GM12878 (cell line): ENCODE measurements around the gene LMAN2L. TPM values are rescaled to one million over a fixed set of nuclear protein-coding genes. Genes with fewer than 3 reads are reported as not detected.

Source experiments
- ATAC-seq: fragments of 200-7000 bp; cut with Tn5 transposase; 3 replicates; pipeline ENCODE4 v1.9.1; 2020; ENCODE audit warnings: mild to moderate bottlenecking, moderate library complexity
- BruUV-seq: library from RNA; stranded (reverse); fragments of 400-500 nt; replicated peaks from 2 replicates; lab custom pipeline; 2021; lab: Mats Ljungman, UMichigan
- CTCF ChIA-PET: fragments of 300-600 bp; sonication (Branson Sonifier 250); formaldehyde crosslinking; extraction: SDS; loops from one replicate; lab custom pipeline; 2021; ENCODE audit warnings: inconsistent platforms; lab: Yijun Ruan, JAX
- POLR2A ChIA-PET: fragments of 350-600 bp; formaldehyde crosslinking; extraction: SDS; loops from one replicate; lab custom pipeline; 2021; ENCODE audit warnings: inconsistent platforms; lab: Charles Lee
- RAD21 ChIA-PET: fragments of 300-600 bp; sonication (Branson Sonifier 250); formaldehyde crosslinking; loops from one replicate; lab custom pipeline; 2023; ENCODE audit warnings: antibody characterized with exemption; ENCODE audit not compliant: unreplicated experiment; lab: Charles Lee
- SMC1A ChIA-PET: fragments of 300-600 bp; sonication (Branson Sonifier 250); formaldehyde crosslinking; loops from one replicate; lab custom pipeline; 2023; ENCODE audit not compliant: unreplicated experiment, uncharacterized antibody; lab: Charles Lee
- DNase-seq: peaks from one replicate; pipeline ENCODE4 v3.0.0-alpha.2; 2011; ENCODE audit warnings: low read depth, low spot score
- FAIRE-seq: peaks from 3 replicates; lab custom pipeline; 2011; peaks lifted over from hg19 to GRCh38; lab: Jason Lieb, UNC
- H2AFZ ChIP-seq: 2 replicates; pipeline ENCODE4 v1.6.0; 2011; ENCODE audit warnings: low read depth, low read length, control low read depth; ENCODE audit not compliant: control insufficient read depth
- H3K27ac ChIP-seq: 2 replicates; pipeline ENCODE4 v1.5.1; 2011; ENCODE audit warnings: control low read depth; ENCODE audit not compliant: control insufficient read depth, insufficient read depth
- H3K27me3 ChIP-seq, 2 experiments: replicated peaks in 1 of 2; 2 replicates each; pipeline versions ENCODE4 v1.6.0 to v1.6.1; 2011; ENCODE audit warnings: low read length in 1 of 2; ENCODE audit not compliant: control insufficient read depth in 2 of 2, insufficient read depth in 2 of 2
- H3K36me3 ChIP-seq, 2 experiments: 2 replicates each; pipeline ENCODE4 v1.5.1; 2011; ENCODE audit warnings: low read length in 1 of 2; ENCODE audit not compliant: control insufficient read depth in 2 of 2, insufficient read depth in 2 of 2
- H3K4me1 ChIP-seq: 2 replicates; pipeline ENCODE4 v1.6.1; 2011; ENCODE audit warnings: mild to moderate bottlenecking, low read length, moderate library complexity, mixed read lengths; ENCODE audit not compliant: control insufficient read depth, insufficient read depth
- H3K4me2 ChIP-seq: 2 replicates; pipeline ENCODE4 v1.6.0; 2011; ENCODE audit warnings: control low read depth; ENCODE audit not compliant: control insufficient read depth, insufficient read depth
- H3K4me3 ChIP-seq: fragments of 200-600 bp; sonication (generic); 2 replicates; pipeline ENCODE4 v1.5.1; 2016
- H3K79me2 ChIP-seq: 2 replicates; pipeline ENCODE4 v1.6.0; 2011; ENCODE audit warnings: low read length; ENCODE audit not compliant: control insufficient read depth, insufficient read depth
- H3K9ac ChIP-seq: 2 replicates; pipeline ENCODE4 v1.8.0; 2011; ENCODE audit warnings: low read length, control low read depth, mixed read lengths; ENCODE audit not compliant: control insufficient read depth, insufficient read depth
- H3K9me3 ChIP-seq: replicated peaks from 3 replicates; pipeline ENCODE4 v1.5.1; 2011; ENCODE audit warnings: mild to moderate bottlenecking, low read length; ENCODE audit not compliant: control insufficient read depth, insufficient read depth
- H4K20me1 ChIP-seq: 2 replicates; pipeline ENCODE4 v1.6.0; 2011; ENCODE audit not compliant: control insufficient read depth, insufficient read depth
- CREM ChIP-seq: IDR thresholded peaks from 2 replicates; pipeline ENCODE4 v1.6.1; 2014; ENCODE audit warnings: antibody characterized with exemption, low read depth
- KAT2A ChIP-seq: conservative IDR thresholded peaks from 2 replicates; pipeline ENCODE4 v1.6.1; 2011; ENCODE audit warnings: low read depth, low read length; ENCODE audit not compliant: control insufficient read depth
- LARP7 ChIP-seq: fragments of 450-650 bp; IDR thresholded peaks from 2 replicates; pipeline ENCODE4 v1.6.1; 2017; ENCODE audit warnings: mild to moderate bottlenecking
- NR2C2 ChIP-seq: IDR thresholded peaks from 2 replicates; pipeline ENCODE4 v1.6.1; 2011; ENCODE audit warnings: borderline replicate concordance, low read depth; ENCODE audit not compliant: control insufficient read depth, insufficient read length
- PAX5 ChIP-seq: IDR thresholded peaks from 2 replicates; pipeline ENCODE4 v1.6.1; 2011; ENCODE audit warnings: low read depth, low read length, borderline replicate concordance
- WGBS: methylation state at CpG from one replicate; pipeline ENCODE4 v1.1.6; 2016; ENCODE audit warnings: low lambda C conversion rate; ENCODE audit not compliant: insufficient replicate concordance, insufficient coverage; ENCODE audit errors: missing lambda C conversion rate; 5-methylcytosine and 5-hydroxymethylcytosine counted together
- in situ Hi-C: fragments of 300-500 bp; cut with MboI; formaldehyde crosslinking; loops from 9 replicates; pipeline ENCODE4 v1.14.3; 2018; ENCODE audit warnings: mixed read lengths
- intact Hi-C: fragments of 100-400 bp; cut with micrococcal nuclease; formaldehyde crosslinking; loops from one replicate; pipeline ENCODE4 v1.14.2; 2022; ENCODE audit not compliant: unreplicated experiment
- polyA plus RNA-seq, 11 experiments: library from polyadenylated mRNA; depleted of rRNA in 4 of 11; unstranded in 6 of 11; stranded (reverse) in 5 of 11; fragments of >200 nt; fragmentation: Nextera tagmentation in 4 of 11; fragmentation: Illumina TruSeq in 1 of 11; extraction: Ambion mirVana in 4 of 11; extraction: Trizol in 1 of 11; gene quantifications; 1 replicate in 1 of 11; 2 replicates in 10 of 11; pipeline versions ENCODE4 v1.2.1 to v1.2.3, GENCODE V29; 2011 to 2016; ENCODE audit warnings: inconsistent platforms in 2 of 11, missing spikeins in 2 of 11, low read depth in 1 of 11
- total RNA-seq, 4 experiments: library from RNA; depleted of rRNA in 3 of 4; stranded (reverse); fragments of >200 nt in 3 of 4; fragmentation: Illumina TruSeq in 1 of 4; extraction: Trizol in 1 of 4; gene quantifications; 2 replicates each; pipeline versions ENCODE4 v1.2.1 to v1.2.3, GENCODE V29; 2013 to 2021
- TF ChIP-seq, protein P1 (sequence below): fragments of 450-650 bp; IDR thresholded peaks from 2 replicates; pipeline ENCODE4 v1.6.1; 2016; ENCODE audit warnings: mild to moderate bottlenecking

The LMAN2L gene
- total and polyA plus RNA-seq, 10 of the 15 experiments (the other 5 are each of a cell fraction or from before 2014, with no cell fraction given) = 5.7 to 16.3 (median 10.7) TPM

DNA sequence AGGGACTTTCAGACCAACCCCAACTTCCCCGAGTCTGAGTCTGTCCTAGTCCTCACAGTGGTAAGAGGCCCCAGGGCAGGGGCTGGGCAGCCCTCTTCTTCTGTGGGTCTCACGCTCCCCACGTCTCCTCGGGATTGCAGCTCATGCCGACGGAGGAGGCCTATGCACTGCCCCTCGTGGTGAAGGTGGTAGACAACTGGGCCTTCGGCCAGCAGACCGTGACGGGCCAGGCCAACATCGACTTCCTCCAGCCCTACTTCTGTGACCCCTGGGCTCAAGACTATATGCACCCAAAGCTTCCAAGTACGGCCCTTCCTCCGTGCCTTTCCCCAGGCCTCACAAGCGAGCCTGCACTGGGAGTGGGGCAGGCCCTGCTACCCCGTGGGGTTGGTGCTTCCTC, 44.3 kb downstream of the LMAN2L start:
- H4K20me1 ChIP-seq = no peaks in the 10 kb centered on the region
- SMC1A ChIA-PET = no interaction called here
- CTCF ChIA-PET = interaction anchor here (0.5 kb wide), 1 partner anchor 56 kb away, joined by 5 read pairs; no protein-coding TSS in a partner anchor
- H2AFZ ChIP-seq = no peak overlapping the region
- H3K36me3 ChIP-seq = no peaks in the 10 kb centered on the region
- intact Hi-C loops (no loop called here), in situ Hi-C loops (no loop called here)
- no peaks in the 10 kb centered on the region for H3K4me1 ChIP-seq
- no peak for FAIRE-seq
- no TSS peak for BruUV-seq
- no peak overlapping the region for H3K27ac ChIP-seq
- ATAC-seq = peak; percentile 41; the same call in 2 of the 3 replicates
- POLR2A ChIA-PET = no interaction called here
- no peak overlapping the region for H3K4me3 ChIP-seq
- RAD21 ChIA-PET = no interaction called here
- H3K4me2 ChIP-seq = no peak overlapping the region
- DNase-seq = no peak
- TF ChIP-seq KAT2A = no peak
- TF ChIP-seq PAX5 = peak; percentile 86
- H3K27me3 ChIP-seq = no peaks in the 10 kb centered on the region
- no peaks in the 10 kb centered on the region for H3K9me3 ChIP-seq
- H3K9ac ChIP-seq = no peak overlapping the region
- WGBS = 69% methylated on average over 15 of the region's 15 CpGs
- no peaks in the 10 kb centered on the region for H3K79me2 ChIP-seq

DNA sequence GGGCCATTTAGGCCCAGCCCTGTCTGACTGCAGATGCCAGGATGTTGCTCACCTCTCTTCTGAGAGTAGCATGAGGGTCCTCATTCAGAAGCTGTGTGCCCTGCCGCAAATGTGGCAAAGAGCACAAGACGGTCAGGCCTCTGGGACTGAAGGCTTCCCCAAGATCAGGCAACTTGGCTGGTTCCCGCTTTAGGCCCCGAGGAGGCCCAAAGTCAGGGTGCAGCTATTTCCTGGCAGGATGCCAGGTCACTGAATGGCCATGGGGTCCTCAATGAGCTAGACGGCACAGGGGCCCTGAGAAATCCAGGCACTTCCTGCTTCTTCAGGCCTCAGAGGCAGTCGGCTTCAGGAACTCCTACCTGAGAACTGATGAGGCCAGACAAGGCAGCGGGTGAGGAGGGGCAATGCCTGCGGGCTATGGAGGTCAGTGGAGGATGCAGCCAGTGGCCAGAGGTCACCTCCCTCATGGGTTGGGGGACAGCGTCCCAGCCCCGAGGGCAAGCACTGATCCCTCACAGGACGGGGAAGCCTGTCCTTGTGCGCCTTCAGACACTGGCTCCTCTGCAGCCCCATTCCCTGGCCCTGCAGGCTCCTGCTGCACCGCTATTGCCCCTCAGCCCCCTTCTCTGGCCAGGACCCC, 44.9 kb downstream of the LMAN2L start:
- FAIRE-seq (no peak), ATAC-seq (no peak), DNase-seq (no peak)
- Histone ChIP-seq H4K20me1 (no peaks in the 10 kb centered on the region), H3K9ac (no peak overlapping the region), H3K4me3 (no peak overlapping the region), H3K4me1 (no peaks in the 10 kb centered on the region), H2AFZ (no peak overlapping the region), H3K79me2 (no peaks in the 10 kb centered on the region), H3K27ac (no peak overlapping the region), H3K9me3 (no peaks in the 10 kb centered on the region), H3K36me3 (no peaks in the 10 kb centered on the region), H3K4me2 (no peak overlapping the region), H3K27me3 (no peaks in the 10 kb centered on the region)
- BruUV-seq = no TSS peak
- 93% methylated on average over 13 of the region's 13 CpGs for WGBS
- CTCF ChIA-PET = interaction anchor here (0.5 kb wide), 1 partner anchor 57 kb away, joined by 5 read pairs; no protein-coding TSS in a partner anchor
- intact Hi-C loops = no loop called here
- POLR2A ChIA-PET = no interaction called here
- SMC1A ChIA-PET = no interaction called here
- RAD21 ChIA-PET = interaction anchor here (1.0 kb wide), 1 partner anchor 106 kb away, joined by 3 read pairs; no protein-coding TSS in a partner anchor
- TF ChIP-seq CREM = no peak
- TF ChIP-seq, protein P1, sequence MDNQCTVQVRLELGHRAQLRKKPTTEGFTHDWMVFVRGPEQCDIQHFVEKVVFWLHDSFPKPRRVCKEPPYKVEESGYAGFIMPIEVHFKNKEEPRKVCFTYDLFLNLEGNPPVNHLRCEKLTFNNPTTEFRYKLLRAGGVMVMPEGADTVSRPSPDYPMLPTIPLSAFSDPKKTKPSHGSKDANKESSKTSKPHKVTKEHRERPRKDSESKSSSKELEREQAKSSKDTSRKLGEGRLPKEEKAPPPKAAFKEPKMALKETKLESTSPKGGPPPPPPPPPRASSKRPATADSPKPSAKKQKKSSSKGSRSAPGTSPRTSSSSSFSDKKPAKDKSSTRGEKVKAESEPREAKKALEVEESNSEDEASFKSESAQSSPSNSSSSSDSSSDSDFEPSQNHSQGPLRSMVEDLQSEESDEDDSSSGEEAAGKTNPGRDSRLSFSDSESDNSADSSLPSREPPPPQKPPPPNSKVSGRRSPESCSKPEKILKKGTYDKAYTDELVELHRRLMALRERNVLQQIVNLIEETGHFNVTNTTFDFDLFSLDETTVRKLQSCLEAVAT = no peak
- no peak for TF ChIP-seq NR2C2
- TF ChIP-seq LARP7 = no peak
- in situ Hi-C loops = no loop called here
